Uterus (tissue), 2 donors: ENCODE measurements around the gene LCMT1.

ENCODE experiments used
- POLR2A ChIP-seq, 2 donors: fragments of 450-650 bp; IDR thresholded peaks; one replicate each; pipeline ENCODE4 v1.6.1; 2016; ENCODE audit warnings: antibody characterized with exemption in 2 of 2, mild to moderate bottlenecking in 1 of 2, moderate library complexity in 1 of 2
- TF ChIP-seq, protein P1 (sequence below), 4 experiments: fragments of 200-600 bp in 2 of 4; fragments of 450-650 bp in 2 of 4; sonication (generic) in 2 of 4; IDR thresholded peaks; one replicate each; pipeline ENCODE4 v1.5.1; 2016 to 2019; ENCODE audit warnings: antibody characterized with exemption in 4 of 4, mild to moderate bottlenecking in 2 of 4, moderate library complexity in 1 of 4

DNA sequence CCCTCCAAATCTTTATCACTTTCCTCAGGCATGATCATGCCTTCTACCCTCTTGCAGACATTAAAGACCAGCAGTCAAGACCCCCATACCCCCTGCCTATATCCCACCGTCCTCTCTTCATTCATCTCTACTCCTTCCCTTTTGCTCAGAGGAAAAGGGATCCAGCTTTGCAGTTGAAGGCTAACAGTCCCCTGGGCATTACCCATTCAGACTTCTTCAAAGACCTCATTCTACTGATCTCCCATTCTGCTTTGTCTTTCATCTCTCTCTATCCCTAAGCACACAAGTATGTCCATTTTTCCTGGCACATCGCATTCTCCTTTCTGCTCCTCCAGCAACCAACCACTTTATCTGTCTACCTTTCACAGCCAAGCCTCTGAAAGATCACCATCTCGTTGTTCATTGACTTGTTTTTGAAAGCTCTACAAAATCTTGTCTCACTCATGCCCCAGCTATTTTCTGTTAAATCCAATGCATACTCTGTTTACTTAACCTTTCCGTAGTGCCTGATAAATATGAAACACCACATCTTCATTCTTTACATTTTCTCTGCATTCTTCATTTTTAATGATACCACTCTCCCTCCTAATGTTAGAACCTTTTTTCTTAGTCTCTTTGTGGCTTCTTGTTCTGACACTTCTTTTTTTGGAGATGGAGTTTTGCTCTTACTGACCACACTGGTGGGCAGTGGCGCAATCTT is 14.1 kb upstream of the LCMT1 start:
- TF ChIP-seq, protein P1, sequence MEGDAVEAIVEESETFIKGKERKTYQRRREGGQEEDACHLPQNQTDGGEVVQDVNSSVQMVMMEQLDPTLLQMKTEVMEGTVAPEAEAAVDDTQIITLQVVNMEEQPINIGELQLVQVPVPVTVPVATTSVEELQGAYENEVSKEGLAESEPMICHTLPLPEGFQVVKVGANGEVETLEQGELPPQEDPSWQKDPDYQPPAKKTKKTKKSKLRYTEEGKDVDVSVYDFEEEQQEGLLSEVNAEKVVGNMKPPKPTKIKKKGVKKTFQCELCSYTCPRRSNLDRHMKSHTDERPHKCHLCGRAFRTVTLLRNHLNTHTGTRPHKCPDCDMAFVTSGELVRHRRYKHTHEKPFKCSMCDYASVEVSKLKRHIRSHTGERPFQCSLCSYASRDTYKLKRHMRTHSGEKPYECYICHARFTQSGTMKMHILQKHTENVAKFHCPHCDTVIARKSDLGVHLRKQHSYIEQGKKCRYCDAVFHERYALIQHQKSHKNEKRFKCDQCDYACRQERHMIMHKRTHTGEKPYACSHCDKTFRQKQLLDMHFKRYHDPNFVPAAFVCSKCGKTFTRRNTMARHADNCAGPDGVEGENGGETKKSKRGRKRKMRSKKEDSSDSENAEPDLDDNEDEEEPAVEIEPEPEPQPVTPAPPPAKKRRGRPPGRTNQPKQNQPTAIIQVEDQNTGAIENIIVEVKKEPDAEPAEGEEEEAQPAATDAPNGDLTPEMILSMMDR (IDR thresholded peaks at IDR 0.05): no peak
- TF ChIP-seq POLR2A (IDR thresholded peaks at IDR 0.05): no peak
